SK-N-SH (cell line): ENCODE results near the gene DLG2. TPM values are rescaled to one million over a fixed set of nuclear protein-coding genes. Genes with fewer than 3 reads are reported as not detected.

Experiments
- CTCF ChIA-PET: fragments of 300-600, 350-600 bp; formaldehyde crosslinking; extraction: SDS; loops from one replicate; lab custom pipeline; 2021; lab: Yijun Ruan, JAX
- POLR2A ChIA-PET: fragments of 350-600 bp; sonication (Branson Sonifier 250); formaldehyde crosslinking; extraction: SDS; loops from one replicate; lab custom pipeline; 2020; ENCODE audit warnings: antibody characterized with exemption, inconsistent platforms; lab: Yijun Ruan, JAX
- DNase-seq: peaks from one replicate; pipeline ENCODE4 v3.0.0; 2012
- H2AFZ ChIP-seq: fragments of 200-600 bp; sonication (generic); 2 replicates; pipeline ENCODE4 v1.8.1; 2016; ENCODE audit warnings: antibody characterized with exemption, mild to moderate bottlenecking, low read depth
- H3F3A ChIP-seq: fragments of 200-600 bp; sonication (generic); replicated peaks from 2 replicates; pipeline ENCODE3; 2016; ENCODE audit warnings: antibody characterized with exemption, mild to moderate bottlenecking; ENCODE audit not compliant: insufficient read depth
- H3K27ac ChIP-seq, 2 experiments: fragments of 200-500 bp in 1 of 2; fragments of 200-600 bp in 1 of 2; sonication (Bioruptor generic) in 1 of 2; sonication (generic), shearing (Covaris generic) in 1 of 2; 2 replicates each; pipeline versions ENCODE4 v1.5.1 to v1.6.1; 2014 to 2016; ENCODE audit warnings: low read depth in 2 of 2, inconsistent platforms in 1 of 2, low read length in 1 of 2, mild to moderate bottlenecking in 1 of 2, mixed read lengths in 1 of 2
- H3K27me3 ChIP-seq: fragments of 200-600 bp; sonication (generic), shearing (Covaris generic); 2 replicates; pipeline ENCODE4 v1.6.1; 2016; ENCODE audit warnings: mixed run types; ENCODE audit not compliant: insufficient read depth
- H3K36me3 ChIP-seq, 2 experiments: fragments of 200-500 bp in 1 of 2; fragments of 200-600 bp in 1 of 2; sonication (Bioruptor generic) in 1 of 2; sonication (generic) in 1 of 2; replicated peaks in 1 of 2; 2 replicates each; pipeline versions ENCODE3 to v1.5.1; 2014 to 2016; ENCODE audit warnings: low read length in 1 of 2, mild to moderate bottlenecking in 1 of 2; ENCODE audit not compliant: insufficient read depth in 2 of 2, control insufficient read depth in 1 of 2
- H3K4me1 ChIP-seq, 2 experiments: fragments of 200-500 bp in 1 of 2; fragments of 200-600 bp in 1 of 2; sonication (Bioruptor generic) in 1 of 2; sonication (generic), shearing (Covaris generic) in 1 of 2; 2 replicates each; pipeline versions ENCODE4 v1.5.1 to v1.6.1; 2014 to 2016; ENCODE audit warnings: low read depth in 1 of 2, low read length in 1 of 2, mixed run types in 1 of 2; ENCODE audit not compliant: insufficient read depth in 2 of 2, control insufficient read depth in 1 of 2
- H3K4me2 ChIP-seq: fragments of 200-600 bp; sonication (generic), shearing (Covaris generic); 2 replicates; pipeline ENCODE4 v1.6.1; 2017; ENCODE audit warnings: mixed run types
- H3K4me3 ChIP-seq, 2 experiments: fragments of 200-500 bp in 1 of 2; fragments of 200-600 bp in 1 of 2; sonication (Bioruptor generic) in 1 of 2; sonication (generic), shearing (Covaris generic) in 1 of 2; 2 replicates each; pipeline versions ENCODE4 v1.5.1 to v1.8.1; 2014 to 2016; ENCODE audit warnings: low read depth in 2 of 2, inconsistent platforms in 1 of 2, low read length in 1 of 2, mild to moderate bottlenecking in 1 of 2, mixed read lengths in 1 of 2, moderate library complexity in 1 of 2
- H3K79me2 ChIP-seq: fragments of 200-600 bp; sonication (generic); 2 replicates; pipeline ENCODE4 v1.8.1; 2017; ENCODE audit warnings: mild to moderate bottlenecking; ENCODE audit not compliant: insufficient read depth
- H3K9ac ChIP-seq: fragments of 200-600 bp; sonication (generic); 2 replicates; pipeline ENCODE4 v1.6.1; 2017; ENCODE audit warnings: mixed run types
- H3K9me2 ChIP-seq: fragments of 200-600 bp; sonication (generic); 2 replicates; pipeline ENCODE4 v1.6.1; 2017; ENCODE audit warnings: mixed run types
- H3K9me3 ChIP-seq: fragments of 200-600 bp; sonication (generic); 2 replicates; pipeline ENCODE4 v1.6.1; 2017; ENCODE audit warnings: mixed run types, mild to moderate bottlenecking, moderate library complexity
- H4K20me1 ChIP-seq: fragments of 200-600 bp; sonication (generic); 2 replicates; pipeline ENCODE4 v1.6.1; 2017; ENCODE audit warnings: mild to moderate bottlenecking, mixed run types; ENCODE audit not compliant: insufficient read depth
- CHD2 ChIP-seq: fragments of 150-350 bp; IDR thresholded peaks from 2 replicates; pipeline ENCODE4 v1.6.1; 2018; ENCODE audit warnings: low read length; ENCODE audit not compliant: partially characterized antibody
- EP300 ChIP-seq, 2 experiments: IDR thresholded peaks; 2 replicates each; pipeline versions ENCODE4 v1.4.0 to v1.6.1; 2012; ENCODE audit warnings: borderline replicate concordance in 1 of 2, low read depth in 1 of 2, low read length in 1 of 2
- FOSL2 ChIP-seq: IDR thresholded peaks from 2 replicates; pipeline ENCODE4 v1.4.0; 2012; ENCODE audit warnings: low read depth, mild to moderate bottlenecking, moderate library complexity, borderline replicate concordance
- FOXM1 ChIP-seq: IDR thresholded peaks from 2 replicates; pipeline ENCODE4 v1.4.0; 2012; ENCODE audit warnings: low read depth, mild to moderate bottlenecking
- GATA2 ChIP-seq: sonication (generic); formaldehyde crosslinking; IDR thresholded peaks from 2 replicates; pipeline ENCODE4 v1.5.0; 2020; ENCODE audit warnings: mild to moderate bottlenecking, missing genetic modification reagents
- NFIC ChIP-seq: IDR thresholded peaks from 2 replicates; pipeline ENCODE4 v1.4.0; 2012; ENCODE audit warnings: borderline replicate concordance
- POLR2AphosphoS5 ChIP-seq: IDR thresholded peaks from 2 replicates; pipeline ENCODE4 v1.6.1; 2012; ENCODE audit warnings: low read depth, low read length
- RCOR1 ChIP-seq: fragments of 150-350 bp; IDR thresholded peaks from 2 replicates; pipeline ENCODE4 v1.6.1; 2017; ENCODE audit warnings: antibody characterized with exemption, low read length
- TEAD4 ChIP-seq: IDR thresholded peaks from 2 replicates; pipeline ENCODE4 v1.4.0; 2012; ENCODE audit warnings: mild to moderate bottlenecking, borderline replicate concordance; ENCODE audit not compliant: insufficient read depth
- USF1 ChIP-seq: IDR thresholded peaks from 2 replicates; pipeline ENCODE4 v1.4.0; 2012; ENCODE audit warnings: low read depth, borderline replicate concordance
- YY1 ChIP-seq: IDR thresholded peaks from 2 replicates; pipeline ENCODE4 v1.4.0; 2012; ENCODE audit warnings: low read depth, mild to moderate bottlenecking
- ZBTB33 ChIP-seq: IDR thresholded peaks from 2 replicates; pipeline ENCODE4 v1.4.0; 2012; ENCODE audit warnings: low read depth, borderline replicate concordance
- WGBS: methylation state at CpG from one replicate; pipeline ENCODE4 v1.1.6; 2017; ENCODE audit warnings: low lambda C conversion rate; 5-methylcytosine and 5-hydroxymethylcytosine counted together
- polyA plus RNA-seq, 3 experiments: library from polyadenylated mRNA; depleted of rRNA; stranded (reverse); fragments of >200 nt; gene quantifications; 2 replicates each; pipeline ENCODE4 v1.2.3, GENCODE V29; 2012
- TF ChIP-seq, protein P1 (sequence below): IDR thresholded peaks from 2 replicates; pipeline ENCODE4 v1.4.0; 2012; ENCODE audit warnings: low read depth

Gene DLG2
- polyA plus RNA-seq, 1 of the 3 experiments (the other 2 are of a cell fraction), result 0.21 TPM

DNA sequence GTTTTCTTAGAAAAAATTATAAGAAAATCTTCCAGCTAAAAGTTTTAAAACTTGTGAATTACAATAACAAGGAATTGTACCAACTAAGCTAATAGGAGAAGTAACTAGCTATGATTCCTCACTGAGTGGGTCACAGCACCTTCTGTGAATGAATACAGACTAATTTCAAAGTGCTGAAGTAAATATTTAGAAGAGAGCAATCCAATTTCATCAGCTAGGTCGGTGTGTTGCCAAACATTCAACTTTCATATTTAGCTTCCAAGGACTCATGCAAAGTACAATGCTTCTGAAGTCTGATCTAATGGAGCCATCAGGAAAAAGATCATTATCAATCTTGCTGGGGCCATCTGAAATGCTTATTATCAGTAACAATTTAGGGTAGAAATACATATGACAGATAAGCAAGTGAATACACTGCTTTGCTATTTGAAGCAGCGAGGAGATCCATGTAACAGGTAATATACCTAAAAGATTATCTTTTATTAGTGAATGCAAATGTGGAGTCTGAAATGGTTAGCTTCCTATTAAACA is 1590.4 kb downstream of the DLG2 start:
- 40% methylated on average over 2 of the region's 2 CpGs for WGBS
- no peaks in the 10 kb centered on the region; a peak in 1 of 4 replicates for H3K4me1 ChIP-seq
- no peak for TF ChIP-seq TEAD4
- TF ChIP-seq NFIC, result no peak
- TF ChIP-seq GATA2 (CRISPR knock-in tag), result no peak
- no peak for TF ChIP-seq EP300 (IDR thresholded peaks at IDR 0.05; ENCODE audit: borderline replicate concordance in 1 of 2, low read depth in 1 of 2, low read length in 1 of 2)
- no peak for TF ChIP-seq ZBTB33
- no peak overlapping the region for H3K4me3 ChIP-seq
- no peaks in the 10 kb centered on the region for H4K20me1 ChIP-seq
- H3K9me3 ChIP-seq, result no peaks in the 10 kb centered on the region
- H3K4me2 ChIP-seq, result no peak overlapping the region
- ChIA-PET POLR2A (no interaction called here), CTCF (interaction anchor here (0.9 to 1.4 kb wide), 2 partner anchors 20 to 200 kb away, joined by 3 read pairs; no protein-coding TSS in a partner anchor)
- no peaks in the 10 kb centered on the region for H3K9me2 ChIP-seq
- H3K9ac ChIP-seq, result no peak overlapping the region
- DNase-seq, result no peak
- H2AFZ ChIP-seq, result no peak overlapping the region
- no peak overlapping the region for H3K27ac ChIP-seq
- H3K27me3 ChIP-seq, result no peaks in the 10 kb centered on the region
- H3F3A ChIP-seq, result no peaks in the 10 kb centered on the region
- no peaks in the 10 kb centered on the region for H3K79me2 ChIP-seq
- H3K36me3 ChIP-seq, result no peaks in the 10 kb centered on the region

- Histone ChIP-seq H3K27ac (no peak overlapping the region), H3K4me1 (no peaks in the 10 kb centered on the region; a peak in 1 of 4 replicates), H3F3A (no peaks in the 10 kb centered on the region), H3K9ac (no peak overlapping the region), H3K27me3 (no peaks in the 10 kb centered on the region), H3K4me2 (no peak overlapping the region), H3K4me3 (no peak overlapping the region)
- CTCF ChIA-PET, result interaction anchor here (1.4 kb wide), 1 partner anchor 21 kb away, joined by 3 read pairs; no protein-coding TSS in a partner anchor
- POLR2A ChIA-PET, result no interaction called here
- 42% methylated on average over 2 of the region's 2 CpGs for WGBS
- TF ChIP-seq RCOR1, result no peak
- TF ChIP-seq FOXM1, result no peak
- TF ChIP-seq TEAD4, result no peak
- TF ChIP-seq USF1, result no peak
- TF ChIP-seq POLR2AphosphoS5, result no peak
- TF ChIP-seq, protein P1, sequence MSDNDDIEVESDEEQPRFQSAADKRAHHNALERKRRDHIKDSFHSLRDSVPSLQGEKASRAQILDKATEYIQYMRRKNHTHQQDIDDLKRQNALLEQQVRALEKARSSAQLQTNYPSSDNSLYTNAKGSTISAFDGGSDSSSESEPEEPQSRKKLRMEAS, result no peak
- TF ChIP-seq YY1, result no peak
- no peak for TF ChIP-seq EP300 (IDR thresholded peaks at IDR 0.05; ENCODE audit: borderline replicate concordance in 1 of 2, low read depth in 1 of 2, low read length in 1 of 2)
- TF ChIP-seq GATA2 (CRISPR knock-in tag), result no peak
- TF ChIP-seq CHD2, result no peak
- no peak for TF ChIP-seq FOSL2
- TF ChIP-seq, all 33 proteins: peak for 0
- H3K9me2 ChIP-seq, result no peaks in the 10 kb centered on the region
- no peaks in the 10 kb centered on the region for H3K79me2 ChIP-seq
- DNase-seq, result no peak
- H3K9me3 ChIP-seq, result no peaks in the 10 kb centered on the region
- H4K20me1 ChIP-seq, result no peaks in the 10 kb centered on the region
- no peaks in the 10 kb centered on the region for H3K36me3 ChIP-seq
- H2AFZ ChIP-seq, result no peak overlapping the region
These were observed 1591.5 kb downstream of the DLG2 start for GRCh38 chr11:84035645-84036044.
